ENCODE results near the gene BPIFA2.

The BPIFA2 gene

DNA sequence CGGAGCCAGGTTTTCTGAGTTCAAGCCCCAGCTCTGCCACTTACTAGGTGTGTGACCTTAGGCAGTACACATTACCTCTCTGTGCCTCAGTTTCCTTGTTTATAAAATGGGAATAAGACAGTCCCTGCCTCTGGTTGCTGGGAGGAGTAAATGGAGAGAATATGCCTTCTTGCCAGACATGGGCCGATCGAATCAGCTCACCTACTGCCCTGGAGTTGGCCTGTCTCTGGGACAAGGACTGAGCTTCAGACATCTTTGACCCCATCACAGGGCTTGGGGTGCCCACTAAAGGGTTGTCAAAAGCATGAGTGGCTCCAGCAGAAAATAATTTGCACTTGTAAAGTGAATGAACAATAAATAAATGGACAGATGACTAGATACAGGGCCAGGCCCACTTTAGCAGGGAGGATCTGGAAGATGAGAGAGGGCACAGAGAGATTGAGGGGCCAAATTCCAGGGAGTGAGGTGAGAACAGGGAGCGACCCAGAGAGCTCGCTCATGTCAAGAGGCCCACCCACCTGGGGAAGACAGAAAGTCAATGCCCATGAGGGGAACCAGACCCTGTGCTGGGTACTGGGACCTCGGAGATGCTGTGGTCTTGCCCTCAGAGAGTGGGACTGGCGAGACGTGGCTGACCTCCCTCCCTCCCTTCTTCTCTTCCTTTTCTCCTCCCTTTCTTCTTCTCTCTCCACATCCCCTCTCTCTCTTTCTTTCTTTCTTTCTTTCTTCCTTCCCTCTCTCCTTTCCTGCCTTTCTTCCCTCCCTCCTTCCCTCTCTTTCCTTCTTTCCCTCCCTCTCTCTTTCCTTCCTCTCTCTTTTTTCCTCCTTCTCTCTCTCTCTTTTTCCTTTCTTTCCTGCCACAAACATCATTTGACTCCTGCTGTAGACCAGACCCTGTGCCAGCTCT, 3.9 kb upstream of the BPIFA2 start:
- H3K4me3 ChIP-seq (ENCODE audit: low read length), result no peak overlapping the region
- TF ChIP-seq, protein P1, sequence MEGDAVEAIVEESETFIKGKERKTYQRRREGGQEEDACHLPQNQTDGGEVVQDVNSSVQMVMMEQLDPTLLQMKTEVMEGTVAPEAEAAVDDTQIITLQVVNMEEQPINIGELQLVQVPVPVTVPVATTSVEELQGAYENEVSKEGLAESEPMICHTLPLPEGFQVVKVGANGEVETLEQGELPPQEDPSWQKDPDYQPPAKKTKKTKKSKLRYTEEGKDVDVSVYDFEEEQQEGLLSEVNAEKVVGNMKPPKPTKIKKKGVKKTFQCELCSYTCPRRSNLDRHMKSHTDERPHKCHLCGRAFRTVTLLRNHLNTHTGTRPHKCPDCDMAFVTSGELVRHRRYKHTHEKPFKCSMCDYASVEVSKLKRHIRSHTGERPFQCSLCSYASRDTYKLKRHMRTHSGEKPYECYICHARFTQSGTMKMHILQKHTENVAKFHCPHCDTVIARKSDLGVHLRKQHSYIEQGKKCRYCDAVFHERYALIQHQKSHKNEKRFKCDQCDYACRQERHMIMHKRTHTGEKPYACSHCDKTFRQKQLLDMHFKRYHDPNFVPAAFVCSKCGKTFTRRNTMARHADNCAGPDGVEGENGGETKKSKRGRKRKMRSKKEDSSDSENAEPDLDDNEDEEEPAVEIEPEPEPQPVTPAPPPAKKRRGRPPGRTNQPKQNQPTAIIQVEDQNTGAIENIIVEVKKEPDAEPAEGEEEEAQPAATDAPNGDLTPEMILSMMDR (IDR thresholded peaks at IDR 0.05; ENCODE audit: low read depth, low read length, poor library complexity, severe bottlenecking), result no peak
- H3K79me2 ChIP-seq (ENCODE audit: control insufficient read depth, low read length), result no peaks in the 10 kb centered on the region
- no peaks in the 10 kb centered on the region for H3F3A ChIP-seq (ENCODE audit: control insufficient read depth, insufficient read depth)
- H3K36me3 ChIP-seq (ENCODE audit: control insufficient read depth, low read length), result no peaks in the 10 kb centered on the region
- H3K9me3 ChIP-seq (ENCODE audit: control insufficient read depth, insufficient read depth, low read length), result peaks cover 4% of the 10 kb centered on the region
- peaks cover 11% of the 10 kb centered on the region for H3K4me1 ChIP-seq (ENCODE audit: control insufficient read depth, low read length)
- no peaks in the 10 kb centered on the region for H3K27me3 ChIP-seq (ENCODE audit: control insufficient read depth, low read length)
- H3K27ac ChIP-seq (ENCODE audit: low read depth, low read length), result no peak overlapping the region
- H3K4me2 ChIP-seq (ENCODE audit: low read length), result no peak overlapping the region
- H4K20me1 ChIP-seq (ENCODE audit: control insufficient read depth, insufficient read depth, low read depth, low read length), result no peaks in the 10 kb centered on the region
- no peaks in the 10 kb centered on the region for H3K9me2 ChIP-seq (replicated peaks; ENCODE audit: control insufficient read depth, low read length)

- Histone ChIP-seq H3K79me2 (ENCODE audit: control insufficient read depth, low read length) (no peaks in the 10 kb centered on the region), H3K4me1 (ENCODE audit: control insufficient read depth, low read length) (peaks cover 11% of the 10 kb centered on the region), H3K4me3 (ENCODE audit: low read length) (no peak overlapping the region), H3F3A (ENCODE audit: control insufficient read depth, insufficient read depth) (no peaks in the 10 kb centered on the region), H3K27ac (ENCODE audit: low read depth, low read length) (no peak overlapping the region), H3K27me3 (ENCODE audit: control insufficient read depth, low read length) (no peaks in the 10 kb centered on the region), H3K36me3 (ENCODE audit: control insufficient read depth, low read length) (no peaks in the 10 kb centered on the region), H4K20me1 (ENCODE audit: control insufficient read depth, insufficient read depth, low read depth, low read length) (no peaks in the 10 kb centered on the region), H3K9me3 (ENCODE audit: control insufficient read depth, insufficient read depth, low read length) (peaks cover 8% of the 10 kb centered on the region), H3K4me2 (ENCODE audit: low read length) (no peak overlapping the region), H3K9me2 (replicated peaks; ENCODE audit: control insufficient read depth, low read length) (no peaks in the 10 kb centered on the region)
- TF ChIP-seq, protein P1 (IDR thresholded peaks at IDR 0.05; ENCODE audit: low read depth, low read length, poor library complexity, severe bottlenecking), result no peak
- TF ChIP-seq EZH2phosphoT487 (IDR thresholded peaks at IDR 0.05; ENCODE audit: borderline replicate concordance, low read length), result no peak
Observed at GRCh38 chr20:33164763-33165095, 3.2 kb upstream of the BPIFA2 start.

- Histone ChIP-seq H3K27me3 (ENCODE audit: control insufficient read depth, low read length) (no peaks in the 10 kb centered on the region), H3K36me3 (ENCODE audit: control insufficient read depth, low read length) (no peaks in the 10 kb centered on the region), H3F3A (ENCODE audit: control insufficient read depth, insufficient read depth) (no peaks in the 10 kb centered on the region), H4K20me1 (ENCODE audit: control insufficient read depth, insufficient read depth, low read depth, low read length) (no peaks in the 10 kb centered on the region), H3K4me2 (ENCODE audit: low read length) (no peak overlapping the region), H3K79me2 (ENCODE audit: control insufficient read depth, low read length) (no peaks in the 10 kb centered on the region), H3K27ac (ENCODE audit: low read depth, low read length) (no peak overlapping the region), H3K4me3 (ENCODE audit: low read length) (no peak overlapping the region), H3K9me2 (replicated peaks; ENCODE audit: control insufficient read depth, low read length) (no peaks in the 10 kb centered on the region), H3K9me3 (ENCODE audit: control insufficient read depth, insufficient read depth, low read length) (peaks cover 8% of the 10 kb centered on the region), H3K4me1 (ENCODE audit: control insufficient read depth, low read length) (peaks cover 11% of the 10 kb centered on the region)
- TF ChIP-seq EZH2phosphoT487 (IDR thresholded peaks at IDR 0.05; ENCODE audit: borderline replicate concordance, low read length), result no peak
- TF ChIP-seq, protein P1 (IDR thresholded peaks at IDR 0.05; ENCODE audit: low read depth, low read length, poor library complexity, severe bottlenecking), result no peak
Observed at GRCh38 chr20:33165416-33166055, 2.4 kb upstream of the BPIFA2 start.
